HepG2 (cell line): ENCODE data around the gene TLE2. TPM values are rescaled to one million over a fixed set of nuclear protein-coding genes. Genes with fewer than 3 reads are reported as not detected.
A peak's percentile ranks its signal among the peaks of the same experiment; 100 is the strongest.

Experiments
- FOSL2 ChIP-seq: sonication (generic); formaldehyde crosslinking; IDR thresholded peaks from 2 replicates; pipeline ENCODE4 v1.4.0; 2020; ENCODE audit warnings: missing genetic modification reagents
- HNRNPLL ChIP-seq: fragments of 200-400 bp; formaldehyde crosslinking; IDR thresholded peaks from 2 replicates; pipeline ENCODE4 v1.6.1; 2017; ENCODE audit warnings: mild to moderate bottlenecking, low read depth, low read length; ENCODE audit not compliant: poor library complexity, severe bottlenecking
- KDM2A ChIP-seq: sonication (generic); formaldehyde crosslinking; IDR thresholded peaks from 2 replicates; pipeline ENCODE4 v1.4.0; 2020; ENCODE audit warnings: low read depth, missing genetic modification reagents, borderline replicate concordance
- LCORL ChIP-seq, 2 experiments: fragments of 450-650 bp in 1 of 2; sonication (generic) in 1 of 2; formaldehyde crosslinking in 1 of 2; IDR thresholded peaks; 2 replicates each; pipeline versions ENCODE4 v1.5.0 to v1.6.1; 2017 to 2020; ENCODE audit warnings: antibody characterized with exemption in 1 of 2, missing genetic modification reagents in 1 of 2
- NFKBIZ ChIP-seq: IDR thresholded peaks from 2 replicates; pipeline ENCODE4 v1.6.1; 2018; ENCODE audit warnings: missing genetic modification reagents, missing compliant biosample characterization
- NFYB ChIP-seq: sonication (generic); formaldehyde crosslinking; IDR thresholded peaks from 2 replicates; pipeline ENCODE4 v1.4.0; 2020; ENCODE audit warnings: missing genetic modification reagents
- RCOR2 ChIP-seq: IDR thresholded peaks from 2 replicates; pipeline ENCODE4 v1.6.1; 2016; ENCODE audit warnings: missing biosample characterization, missing genetic modification reagents
- ZEB1 ChIP-seq: IDR thresholded peaks from 2 replicates; pipeline ENCODE4 v1.6.1; 2012; ENCODE audit warnings: mild to moderate bottlenecking, low read depth, inconsistent platforms; ENCODE audit not compliant: insufficient replicate concordance
- ZNF569 ChIP-seq: sonication (generic); formaldehyde crosslinking; IDR thresholded peaks from 2 replicates; pipeline ENCODE4 v1.5.0; 2020; ENCODE audit warnings: mild to moderate bottlenecking, missing genetic modification reagents, moderate library complexity, borderline replicate concordance
- polyA plus RNA-seq, 8 experiments: library from polyadenylated mRNA; depleted of rRNA in 3 of 8; stranded (reverse) in 7 of 8; unstranded in 1 of 8; fragments of >200 nt; fragmentation: Illumina TruSeq in 4 of 8; extraction: Trizol in 4 of 8; gene quantifications; 2 replicates each; pipeline versions ENCODE4 v1.2.1 to v1.2.3, GENCODE V29; 2011 to 2016; ENCODE audit warnings: low read depth in 4 of 8, missing spikeins in 1 of 8, mixed read lengths in 1 of 8; ENCODE audit not compliant: insufficient read depth in 1 of 8
- total RNA-seq, 5 experiments: library from RNA; depleted of rRNA; stranded (reverse); fragments of >200 nt; fragmentation: Illumina TruSeq; extraction: Trizol; gene quantifications; 2 replicates each; pipeline ENCODE4 v1.2.3, GENCODE V29; 2016; ENCODE audit warnings: low read depth in 1 of 5
- TF ChIP-seq, protein P1 (sequence below): sonication (generic); formaldehyde crosslinking; conservative IDR thresholded peaks from 2 replicates; pipeline ENCODE4 v1.8.0; 2022; ENCODE audit warnings: missing genetic modification reagents
- TF ChIP-seq, protein P2 (sequence below): sonication (generic); formaldehyde crosslinking; IDR thresholded peaks from 2 replicates; pipeline ENCODE4 v1.5.1; 2020; ENCODE audit warnings: missing genetic modification reagents, mild to moderate bottlenecking, borderline replicate concordance
- TF ChIP-seq, protein P3 (sequence below): sonication (generic); formaldehyde crosslinking; IDR thresholded peaks from 2 replicates; pipeline ENCODE4 v1.9.0; 2021; ENCODE audit warnings: missing genetic modification reagents, borderline replicate concordance
- TF ChIP-seq, protein P4 (sequence below): sonication (generic); formaldehyde crosslinking; IDR thresholded peaks from 2 replicates; pipeline ENCODE4 v1.4.0; 2020; ENCODE audit warnings: mild to moderate bottlenecking, missing genetic modification reagents
- TF ChIP-seq, protein P5 (sequence below): sonication (generic); formaldehyde crosslinking; IDR thresholded peaks from 2 replicates; pipeline ENCODE4 v1.5.1; 2020; ENCODE audit warnings: missing genetic modification reagents, mild to moderate bottlenecking, borderline replicate concordance

The TLE2 gene
- total and polyA plus RNA-seq, 2 of the 13 experiments (the other 11 are each of a cell fraction or from before 2014, with no cell fraction given), result 0.07 to 0.81 TPM

DNA sequence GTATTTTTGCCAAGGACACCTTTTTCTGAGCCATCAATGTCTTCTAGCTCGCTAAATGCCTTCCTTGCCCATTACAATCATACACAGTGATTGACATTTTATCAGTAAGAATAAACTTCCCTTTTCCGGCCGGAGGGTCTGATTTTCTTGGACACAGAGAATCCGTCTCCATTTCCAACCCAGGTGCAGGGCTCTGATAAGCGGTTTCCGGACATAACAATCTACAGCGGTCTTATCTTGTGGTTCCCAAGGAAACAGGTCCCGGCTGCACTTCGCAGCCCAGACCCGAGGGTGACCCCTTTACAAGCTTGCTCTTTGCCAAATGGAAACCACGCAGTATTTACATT lies 79.2 kb downstream of the TLE2 start (continued):
- no peak for TF ChIP-seq RCOR2 (CRISPR knock-in tag)
- no peak for TF ChIP-seq HNRNPLL
- TF ChIP-seq ZEB1, result no peak
- no peak for TF ChIP-seq ZNF569 (CRISPR knock-in tag)
- TF ChIP-seq, protein P1, sequence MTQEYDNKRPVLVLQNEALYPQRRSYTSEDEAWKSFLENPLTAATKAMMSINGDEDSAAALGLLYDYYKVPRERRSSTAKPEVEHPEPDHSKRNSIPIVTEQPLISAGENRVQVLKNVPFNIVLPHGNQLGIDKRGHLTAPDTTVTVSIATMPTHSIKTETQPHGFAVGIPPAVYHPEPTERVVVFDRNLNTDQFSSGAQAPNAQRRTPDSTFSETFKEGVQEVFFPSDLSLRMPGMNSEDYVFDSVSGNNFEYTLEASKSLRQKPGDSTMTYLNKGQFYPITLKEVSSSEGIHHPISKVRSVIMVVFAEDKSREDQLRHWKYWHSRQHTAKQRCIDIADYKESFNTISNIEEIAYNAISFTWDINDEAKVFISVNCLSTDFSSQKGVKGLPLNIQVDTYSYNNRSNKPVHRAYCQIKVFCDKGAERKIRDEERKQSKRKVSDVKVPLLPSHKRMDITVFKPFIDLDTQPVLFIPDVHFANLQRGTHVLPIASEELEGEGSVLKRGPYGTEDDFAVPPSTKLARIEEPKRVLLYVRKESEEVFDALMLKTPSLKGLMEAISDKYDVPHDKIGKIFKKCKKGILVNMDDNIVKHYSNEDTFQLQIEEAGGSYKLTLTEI (CRISPR knock-in tag), result no peak
- no peak for TF ChIP-seq NFKBIZ (CRISPR knock-in tag)
- TF ChIP-seq, protein P2, sequence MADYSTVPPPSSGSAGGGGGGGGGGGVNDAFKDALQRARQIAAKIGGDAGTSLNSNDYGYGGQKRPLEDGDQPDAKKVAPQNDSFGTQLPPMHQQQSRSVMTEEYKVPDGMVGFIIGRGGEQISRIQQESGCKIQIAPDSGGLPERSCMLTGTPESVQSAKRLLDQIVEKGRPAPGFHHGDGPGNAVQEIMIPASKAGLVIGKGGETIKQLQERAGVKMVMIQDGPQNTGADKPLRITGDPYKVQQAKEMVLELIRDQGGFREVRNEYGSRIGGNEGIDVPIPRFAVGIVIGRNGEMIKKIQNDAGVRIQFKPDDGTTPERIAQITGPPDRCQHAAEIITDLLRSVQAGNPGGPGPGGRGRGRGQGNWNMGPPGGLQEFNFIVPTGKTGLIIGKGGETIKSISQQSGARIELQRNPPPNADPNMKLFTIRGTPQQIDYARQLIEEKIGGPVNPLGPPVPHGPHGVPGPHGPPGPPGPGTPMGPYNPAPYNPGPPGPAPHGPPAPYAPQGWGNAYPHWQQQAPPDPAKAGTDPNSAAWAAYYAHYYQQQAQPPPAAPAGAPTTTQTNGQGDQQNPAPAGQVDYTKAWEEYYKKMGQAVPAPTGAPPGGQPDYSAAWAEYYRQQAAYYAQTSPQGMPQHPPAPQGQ (CRISPR knock-in tag), result no peak
- TF ChIP-seq NFYB (CRISPR knock-in tag), result no peak
- no peak for TF ChIP-seq FOSL2 (CRISPR knock-in tag)
- TF ChIP-seq, protein P3, sequence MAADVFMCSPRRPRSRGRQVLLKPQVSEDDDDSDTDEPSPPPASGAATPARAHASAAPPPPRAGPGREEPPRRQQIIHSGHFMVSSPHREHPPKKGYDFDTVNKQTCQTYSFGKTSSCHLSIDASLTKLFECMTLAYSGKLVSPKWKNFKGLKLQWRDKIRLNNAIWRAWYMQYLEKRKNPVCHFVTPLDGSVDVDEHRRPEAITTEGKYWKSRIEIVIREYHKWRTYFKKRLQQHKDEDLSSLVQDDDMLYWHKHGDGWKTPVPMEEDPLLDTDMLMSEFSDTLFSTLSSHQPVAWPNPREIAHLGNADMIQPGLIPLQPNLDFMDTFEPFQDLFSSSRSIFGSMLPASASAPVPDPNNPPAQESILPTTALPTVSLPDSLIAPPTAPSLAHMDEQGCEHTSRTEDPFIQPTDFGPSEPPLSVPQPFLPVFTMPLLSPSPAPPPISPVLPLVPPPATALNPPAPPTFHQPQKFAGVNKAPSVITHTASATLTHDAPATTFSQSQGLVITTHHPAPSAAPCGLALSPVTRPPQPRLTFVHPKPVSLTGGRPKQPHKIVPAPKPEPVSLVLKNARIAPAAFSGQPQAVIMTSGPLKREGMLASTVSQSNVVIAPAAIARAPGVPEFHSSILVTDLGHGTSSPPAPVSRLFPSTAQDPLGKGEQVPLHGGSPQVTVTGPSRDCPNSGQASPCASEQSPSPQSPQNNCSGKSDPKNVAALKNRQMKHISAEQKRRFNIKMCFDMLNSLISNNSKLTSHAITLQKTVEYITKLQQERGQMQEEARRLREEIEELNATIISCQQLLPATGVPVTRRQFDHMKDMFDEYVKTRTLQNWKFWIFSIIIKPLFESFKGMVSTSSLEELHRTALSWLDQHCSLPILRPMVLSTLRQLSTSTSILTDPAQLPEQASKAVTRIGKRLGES, result no peak
- TF ChIP-seq, protein P4, sequence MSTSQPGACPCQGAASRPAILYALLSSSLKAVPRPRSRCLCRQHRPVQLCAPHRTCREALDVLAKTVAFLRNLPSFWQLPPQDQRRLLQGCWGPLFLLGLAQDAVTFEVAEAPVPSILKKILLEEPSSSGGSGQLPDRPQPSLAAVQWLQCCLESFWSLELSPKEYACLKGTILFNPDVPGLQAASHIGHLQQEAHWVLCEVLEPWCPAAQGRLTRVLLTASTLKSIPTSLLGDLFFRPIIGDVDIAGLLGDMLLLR, result no peak
- TF ChIP-seq, protein P5, sequence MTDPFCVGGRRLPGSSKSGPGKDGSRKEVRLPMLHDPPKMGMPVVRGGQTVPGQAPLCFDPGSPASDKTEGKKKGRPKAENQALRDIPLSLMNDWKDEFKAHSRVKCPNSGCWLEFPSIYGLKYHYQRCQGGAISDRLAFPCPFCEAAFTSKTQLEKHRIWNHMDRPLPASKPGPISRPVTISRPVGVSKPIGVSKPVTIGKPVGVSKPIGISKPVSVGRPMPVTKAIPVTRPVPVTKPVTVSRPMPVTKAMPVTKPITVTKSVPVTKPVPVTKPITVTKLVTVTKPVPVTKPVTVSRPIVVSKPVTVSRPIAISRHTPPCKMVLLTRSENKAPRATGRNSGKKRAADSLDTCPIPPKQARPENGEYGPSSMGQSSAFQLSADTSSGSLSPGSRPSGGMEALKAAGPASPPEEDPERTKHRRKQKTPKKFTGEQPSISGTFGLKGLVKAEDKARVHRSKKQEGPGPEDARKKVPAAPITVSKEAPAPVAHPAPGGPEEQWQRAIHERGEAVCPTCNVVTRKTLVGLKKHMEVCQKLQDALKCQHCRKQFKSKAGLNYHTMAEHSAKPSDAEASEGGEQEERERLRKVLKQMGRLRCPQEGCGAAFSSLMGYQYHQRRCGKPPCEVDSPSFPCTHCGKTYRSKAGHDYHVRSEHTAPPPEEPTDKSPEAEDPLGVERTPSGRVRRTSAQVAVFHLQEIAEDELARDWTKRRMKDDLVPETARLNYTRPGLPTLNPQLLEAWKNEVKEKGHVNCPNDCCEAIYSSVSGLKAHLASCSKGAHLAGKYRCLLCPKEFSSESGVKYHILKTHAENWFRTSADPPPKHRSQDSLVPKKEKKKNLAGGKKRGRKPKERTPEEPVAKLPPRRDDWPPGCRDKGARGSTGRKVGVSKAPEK (CRISPR knock-in tag), result no peak
- TF ChIP-seq LCORL (IDR thresholded peaks at IDR 0.05), result no peak
- TF ChIP-seq LCORL (CRISPR knock-in tag; IDR thresholded peaks at IDR 0.05), result 0 out of 2 replicates have a peak, but pooled peaks have one; percentile 7
- TF ChIP-seq KDM2A (CRISPR knock-in tag), result no peak
